HepG2 (cell line): ENCODE data around the gene PHB1. TPM values are rescaled to one million over a fixed set of nuclear protein-coding genes. Genes with fewer than 3 reads are reported as not detected.

Experiments
- CBFB ChIP-seq: sonication (generic); formaldehyde crosslinking; IDR thresholded peaks from 2 replicates; pipeline ENCODE4 v1.4.0; 2020; ENCODE audit warnings: missing genetic modification reagents
- ETV5 ChIP-seq: IDR thresholded peaks from 2 replicates; pipeline ENCODE4 v1.6.1; 2018; ENCODE audit warnings: missing biosample characterization, missing genetic modification reagents, inconsistent platforms, borderline replicate concordance
- FOXA1 ChIP-seq, 2 experiments: fragments of 450-650 bp in 1 of 2; sonication (generic) in 1 of 2; formaldehyde crosslinking in 1 of 2; IDR thresholded peaks; 2 replicates each; pipeline versions ENCODE4 v1.4.0 to v1.6.1; 2016 to 2020; ENCODE audit warnings: missing genetic modification reagents in 1 of 2
- GATAD1 ChIP-seq: IDR thresholded peaks from 2 replicates; pipeline ENCODE4 v1.6.1; 2016; ENCODE audit warnings: missing genetic modification reagents, missing compliant biosample characterization
- HIC2 ChIP-seq: sonication (generic); formaldehyde crosslinking; IDR thresholded peaks from 2 replicates; pipeline ENCODE4 v1.9.0; 2022; ENCODE audit warnings: low read depth, missing genetic modification reagents
- LCORL ChIP-seq, 2 experiments: fragments of 450-650 bp in 1 of 2; sonication (generic) in 1 of 2; formaldehyde crosslinking in 1 of 2; IDR thresholded peaks; 2 replicates each; pipeline versions ENCODE4 v1.5.0 to v1.6.1; 2017 to 2020; ENCODE audit warnings: antibody characterized with exemption in 1 of 2, missing genetic modification reagents in 1 of 2
- MED1 ChIP-seq: sonication (generic); formaldehyde crosslinking; IDR thresholded peaks from 2 replicates; pipeline ENCODE4 v1.4.0; 2020; ENCODE audit warnings: missing genetic modification reagents
- MXI1 ChIP-seq: IDR thresholded peaks from 3 replicates; pipeline ENCODE4 v1.6.1; 2012; ENCODE audit warnings: low read depth, low read length, inconsistent platforms, borderline replicate concordance
- MYC ChIP-seq: sonication (generic); formaldehyde crosslinking; IDR thresholded peaks from 2 replicates; pipeline ENCODE4 v1.9.0; 2021; ENCODE audit warnings: missing genetic modification reagents, borderline replicate concordance
- PHF20 ChIP-seq: sonication (generic); formaldehyde crosslinking; IDR thresholded peaks from 2 replicates; pipeline ENCODE4 v1.5.0; 2020; ENCODE audit warnings: mild to moderate bottlenecking, missing genetic modification reagents
- SALL1 ChIP-seq: sonication (generic); formaldehyde crosslinking; IDR thresholded peaks from 2 replicates; pipeline ENCODE4 v1.8.0; 2022; ENCODE audit warnings: mild to moderate bottlenecking, missing genetic modification reagents
- SCMH1 ChIP-seq: sonication (generic); formaldehyde crosslinking; IDR thresholded peaks from 2 replicates; pipeline ENCODE4 v1.9.0; 2021; ENCODE audit warnings: missing genetic modification reagents, mild to moderate bottlenecking, borderline replicate concordance
- SMC3 ChIP-seq: IDR thresholded peaks from 2 replicates; pipeline ENCODE4 v1.6.1; 2011; ENCODE audit warnings: low read length, improper control_type of control experiment
- TFAP4 ChIP-seq: sonication (generic); IDR thresholded peaks from 2 replicates; pipeline ENCODE4 v1.6.1; 2016; ENCODE audit warnings: low read depth, borderline replicate concordance
- THAP11 ChIP-seq: IDR thresholded peaks from 2 replicates; pipeline ENCODE4 v1.6.1; 2016; ENCODE audit warnings: missing biosample characterization, missing genetic modification reagents
- TOE1 ChIP-seq: sonication (generic); formaldehyde crosslinking; IDR thresholded peaks from 2 replicates; pipeline ENCODE4 v1.4.0; 2020; ENCODE audit warnings: mild to moderate bottlenecking, missing genetic modification reagents
- WIZ ChIP-seq: sonication (generic); formaldehyde crosslinking; IDR thresholded peaks from 2 replicates; pipeline ENCODE4 v1.5.1; 2020; ENCODE audit warnings: mild to moderate bottlenecking, missing genetic modification reagents
- ZBTB46 ChIP-seq: sonication (generic); formaldehyde crosslinking; IDR thresholded peaks from 2 replicates; pipeline ENCODE4 v1.4.0; 2020; ENCODE audit warnings: mild to moderate bottlenecking, missing genetic modification reagents, borderline replicate concordance
- ZFP37 ChIP-seq: sonication (generic); formaldehyde crosslinking; IDR thresholded peaks from 2 replicates; pipeline ENCODE4 v1.4.0; 2020; ENCODE audit warnings: missing genetic modification reagents, borderline replicate concordance
- ZFX ChIP-seq: sonication (generic); formaldehyde crosslinking; IDR thresholded peaks from 2 replicates; pipeline ENCODE4 v1.4.0; 2020; ENCODE audit warnings: mild to moderate bottlenecking, low read depth, missing genetic modification reagents, moderate library complexity
- ZNF557 ChIP-seq: sonication (generic); formaldehyde crosslinking; IDR thresholded peaks from 2 replicates; pipeline ENCODE4 v1.4.0; 2020; ENCODE audit warnings: missing genetic modification reagents
- ZNF589 ChIP-seq: sonication (generic); formaldehyde crosslinking; conservative IDR thresholded peaks from 2 replicates; pipeline ENCODE4 v1.8.0; 2022; ENCODE audit warnings: mild to moderate bottlenecking, moderate library complexity, missing genetic modification reagents
- ZNF737 ChIP-seq: sonication (generic); formaldehyde crosslinking; IDR thresholded peaks from 2 replicates; pipeline ENCODE4 v1.5.0; 2020; ENCODE audit warnings: missing genetic modification reagents, mild to moderate bottlenecking, borderline replicate concordance
- polyA plus RNA-seq, 8 experiments: library from polyadenylated mRNA; depleted of rRNA in 3 of 8; stranded (reverse) in 7 of 8; unstranded in 1 of 8; fragments of >200 nt; fragmentation: Illumina TruSeq in 4 of 8; extraction: Trizol in 4 of 8; gene quantifications; 2 replicates each; pipeline versions ENCODE4 v1.2.1 to v1.2.3, GENCODE V29; 2011 to 2016; ENCODE audit warnings: low read depth in 4 of 8, missing spikeins in 1 of 8, mixed read lengths in 1 of 8; ENCODE audit not compliant: insufficient read depth in 1 of 8
- total RNA-seq, 5 experiments: library from RNA; depleted of rRNA; stranded (reverse); fragments of >200 nt; fragmentation: Illumina TruSeq; extraction: Trizol; gene quantifications; 2 replicates each; pipeline ENCODE4 v1.2.3, GENCODE V29; 2016; ENCODE audit warnings: low read depth in 1 of 5
- TF ChIP-seq, protein P1 (sequence below): IDR thresholded peaks from 2 replicates; pipeline ENCODE4 v1.6.1; 2016; ENCODE audit warnings: mild to moderate bottlenecking, missing biosample characterization, missing genetic modification reagents

PHB1 gene
- total and polyA plus RNA-seq, 2 of the 13 experiments (the other 11 are each of a cell fraction or from before 2014, with no cell fraction given) = 515 to 688 TPM

GRCh38 chr17:49407981-49408501 is 6.6 kb downstream of the PHB1 start (continued):
- TF ChIP-seq ZBTB46 (CRISPR knock-in tag) = no peak
- TF ChIP-seq SMC3 = peak; percentile 87
- no peak for TF ChIP-seq SCMH1 (CRISPR knock-in tag)
- TF ChIP-seq ZFX (CRISPR knock-in tag) = 0 out of 2 replicates have a peak, but pooled peaks have one; percentile 25
- no peak for TF ChIP-seq ZNF557 (CRISPR knock-in tag)
- no peak for TF ChIP-seq PHF20 (CRISPR knock-in tag)
- 0 out of 2 replicates have a peak, but pooled peaks have one; percentile 36 for TF ChIP-seq MED1 (CRISPR knock-in tag)
- TF ChIP-seq TFAP4 = peak; percentile 99
- TF ChIP-seq SALL1 (CRISPR knock-in tag) = peak; percentile 82
- TF ChIP-seq ZNF737 (CRISPR knock-in tag) = no peak
- TF ChIP-seq MXI1 = peak; percentile 55; the same call in 1 of the 3 replicates
- no peak for TF ChIP-seq ZNF589 (CRISPR knock-in tag)
- no peak for TF ChIP-seq LCORL (IDR thresholded peaks at IDR 0.05)
- TF ChIP-seq LCORL (CRISPR knock-in tag; IDR thresholded peaks at IDR 0.05) = 0 out of 2 replicates have a peak, but pooled peaks have one; percentile 64
- TF ChIP-seq CBFB (CRISPR knock-in tag) = 0 out of 2 replicates have a peak, but pooled peaks have one; percentile 17
- no peak for TF ChIP-seq HIC2
- no peak for TF ChIP-seq TOE1 (CRISPR knock-in tag)
- TF ChIP-seq FOXA1 (IDR thresholded peaks at IDR 0.05) = no peak
- TF ChIP-seq FOXA1 (CRISPR knock-in tag; IDR thresholded peaks at IDR 0.05) = peak; percentile 95
- peak; percentile 34; the same call in 1 of the 2 replicates for TF ChIP-seq MYC
- no peak for TF ChIP-seq ZFP37
- no peak; the same call in 1 of the 2 replicates for TF ChIP-seq GATAD1
- peak; percentile 84 for TF ChIP-seq THAP11 (CRISPR knock-in tag)
- TF ChIP-seq, protein P1, sequence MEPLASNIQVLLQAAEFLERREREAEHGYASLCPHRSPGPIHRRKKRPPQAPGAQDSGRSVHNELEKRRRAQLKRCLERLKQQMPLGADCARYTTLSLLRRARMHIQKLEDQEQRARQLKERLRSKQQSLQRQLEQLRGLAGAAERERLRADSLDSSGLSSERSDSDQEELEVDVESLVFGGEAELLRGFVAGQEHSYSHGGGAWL (CRISPR knock-in tag) = 0 out of 2 replicates have a peak, but pooled peaks have one; percentile 38
- peak; percentile 35; the same call in 1 of the 2 replicates for TF ChIP-seq ETV5 (CRISPR knock-in tag)
- no peak for TF ChIP-seq WIZ (CRISPR knock-in tag)
